Mesenchymal stem cell (in vitro differentiated cells and primary cell): ENCODE data around the gene DNAH2.

Source experiments
- DNase-seq: peaks from one replicate; pipeline ENCODE4 v3.0.0-alpha.2; 2013
- H2AFZ ChIP-seq: one replicate; pipeline ENCODE4 v1.6.1; 2013; ENCODE audit warnings: low read depth, mild to moderate bottlenecking, control low read depth, inconsistent platforms, low read length, moderate library complexity
- H2AK5ac ChIP-seq: 2 replicates; pipeline ENCODE4 v1.6.1; 2013; ENCODE audit warnings: low read length, moderate library complexity, mild to moderate bottlenecking, inconsistent platforms; ENCODE audit not compliant: severe bottlenecking
- H2BK120ac ChIP-seq: one replicate; pipeline ENCODE4 v1.6.1; 2013; ENCODE audit warnings: low read depth, mild to moderate bottlenecking, inconsistent platforms, low read length, moderate library complexity
- H2BK12ac ChIP-seq, 2 experiments: one replicate each; pipeline ENCODE4 v1.6.1; 2013; ENCODE audit warnings: inconsistent platforms in 2 of 2, low read length in 2 of 2, mild to moderate bottlenecking in 2 of 2, moderate library complexity in 2 of 2, control low read depth in 1 of 2
- H2BK15ac ChIP-seq: one replicate; pipeline ENCODE4 v1.6.1; 2013; ENCODE audit warnings: mild to moderate bottlenecking, low read depth, inconsistent platforms; ENCODE audit not compliant: poor library complexity, severe bottlenecking
- H2BK5ac ChIP-seq: 2 replicates; pipeline ENCODE4 v1.6.1; 2013; ENCODE audit warnings: low read depth, mild to moderate bottlenecking, low read length, control low read depth, inconsistent platforms; ENCODE audit not compliant: poor library complexity, severe bottlenecking
- H3K14ac ChIP-seq, 2 experiments: one replicate each; pipeline ENCODE4 v1.6.1; 2013; ENCODE audit warnings: inconsistent platforms in 2 of 2, low read length in 2 of 2, control low read depth in 1 of 2, mild to moderate bottlenecking in 1 of 2, moderate library complexity in 1 of 2
- H3K18ac ChIP-seq, 2 experiments: one replicate each; pipeline ENCODE4 v1.6.1; 2013; ENCODE audit warnings: inconsistent platforms in 2 of 2, low read length in 2 of 2, control low read depth in 1 of 2, low read depth in 1 of 2, mild to moderate bottlenecking in 1 of 2
- H3K23ac ChIP-seq, 2 experiments: one replicate each; pipeline ENCODE4 v1.6.1; 2013; ENCODE audit warnings: inconsistent platforms in 2 of 2, low read length in 2 of 2, mild to moderate bottlenecking in 2 of 2, moderate library complexity in 2 of 2, control low read depth in 1 of 2
- H3K27ac ChIP-seq: 2 replicates; pipeline ENCODE4 v1.5.1; 2013; ENCODE audit warnings: mild to moderate bottlenecking, moderate library complexity, low read length, control low read depth, inconsistent platforms; ENCODE audit not compliant: poor library complexity, severe bottlenecking
- H3K27me3 ChIP-seq, 2 experiments: 2 replicates each; pipeline versions ENCODE4 v1.6.1 to v1.7.0; 2013; ENCODE audit warnings: low read length in 2 of 2, mild to moderate bottlenecking in 2 of 2, moderate library complexity in 2 of 2, control low read depth in 1 of 2, inconsistent platforms in 1 of 2; ENCODE audit not compliant: control insufficient read depth in 1 of 2, insufficient read depth in 1 of 2
- H3K36me3 ChIP-seq, 2 experiments: 2 replicates each; pipeline versions ENCODE4 v1.6.1 to v1.7.0; 2013; ENCODE audit warnings: low read length in 2 of 2, control low read depth in 1 of 2, inconsistent platforms in 1 of 2, low read depth in 1 of 2, mild to moderate bottlenecking in 1 of 2; ENCODE audit not compliant: insufficient read depth in 2 of 2, control insufficient read depth in 1 of 2
- H3K4ac ChIP-seq, 2 experiments: one replicate each; pipeline ENCODE4 v1.6.1; 2013; ENCODE audit warnings: inconsistent platforms in 2 of 2, low read length in 2 of 2, mild to moderate bottlenecking in 2 of 2, moderate library complexity in 2 of 2, control low read depth in 1 of 2, low read depth in 1 of 2
- H3K4me1 ChIP-seq: 2 replicates; pipeline ENCODE4 v1.6.1; 2013; ENCODE audit warnings: low read depth, low read length, control low read depth; ENCODE audit not compliant: control insufficient read depth, insufficient read depth
- H3K4me2 ChIP-seq: 2 replicates; pipeline ENCODE4 v1.6.1; 2013; ENCODE audit warnings: low read length, mild to moderate bottlenecking, inconsistent platforms; ENCODE audit not compliant: poor library complexity, severe bottlenecking
- H3K4me3 ChIP-seq, 2 experiments: 2 replicates each; pipeline versions ENCODE4 v1.5.1 to v1.7.0; 2013; ENCODE audit warnings: low read length in 2 of 2, mild to moderate bottlenecking in 2 of 2, control low read depth in 1 of 2, low read depth in 1 of 2; ENCODE audit not compliant: insufficient read depth in 1 of 2
- H3K79me1 ChIP-seq: replicated peaks from 2 replicates; pipeline ENCODE4 v1.6.1; 2013; ENCODE audit warnings: mild to moderate bottlenecking, control low read depth, low read length, inconsistent platforms; ENCODE audit not compliant: poor library complexity, severe bottlenecking
- H3K9ac ChIP-seq: 2 replicates; pipeline ENCODE4 v1.7.0; 2013; ENCODE audit warnings: mild to moderate bottlenecking, low read length, moderate library complexity
- H3K9me3 ChIP-seq: 2 replicates; pipeline ENCODE4 v1.7.0; 2013; ENCODE audit warnings: mild to moderate bottlenecking, low read length; ENCODE audit not compliant: control insufficient read depth
- H4K8ac ChIP-seq: one replicate; pipeline ENCODE4 v1.6.1; 2013; ENCODE audit warnings: inconsistent platforms, mild to moderate bottlenecking, low read length, moderate library complexity
- H4K91ac ChIP-seq: one replicate; pipeline ENCODE4 v1.6.1; 2013; ENCODE audit warnings: mild to moderate bottlenecking, low read length, inconsistent platforms
- WGBS: methylation state at CpG from one replicate; pipeline ENCODE4 v1.1.7; 2013; ENCODE audit warnings: mixed read lengths; 5-methylcytosine and 5-hydroxymethylcytosine counted together

DNAH2 gene

DNA sequence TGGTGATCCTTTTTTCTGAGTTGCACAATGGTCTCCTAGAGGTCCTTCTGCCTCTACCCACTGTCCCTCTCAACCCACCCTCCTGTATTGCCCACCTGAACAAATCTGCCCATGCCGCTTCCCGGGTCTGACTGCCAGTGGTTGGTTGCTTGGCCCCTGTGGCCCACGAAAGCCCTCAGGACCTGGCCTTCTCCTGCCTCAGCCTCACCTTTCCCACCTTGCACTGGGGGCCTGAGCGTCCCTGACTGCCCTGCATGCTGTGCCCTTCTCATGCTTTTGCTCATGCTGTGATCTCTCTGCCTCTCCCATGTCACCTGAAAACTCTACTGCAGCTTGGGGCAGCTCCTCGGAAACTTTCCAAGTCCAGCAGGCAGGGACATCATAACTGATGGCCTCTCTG is 102.7 kb downstream of the DNAH2 start:
- Histone ChIP-seq H2AK5ac (no peak overlapping the region), H3K27me3 (peaks cover 51 to 62% of the 10 kb centered on the region in 2 experiments), H3K79me1 (no peaks in the 10 kb centered on the region), H3K36me3 (no peaks in the 10 kb centered on the region), H2AFZ (no peak overlapping the region), H3K14ac (no peak overlapping the region), H2BK15ac (no peak overlapping the region), H3K23ac (no peak overlapping the region), H3K27ac (no peak overlapping the region), H3K4me2 (no peak overlapping the region), H3K4me1 (no peaks in the 10 kb centered on the region), H3K4ac (no peak overlapping the region), H2BK5ac (no peak overlapping the region), H3K9me3 (no peaks in the 10 kb centered on the region), H3K9ac (no peak overlapping the region), H4K8ac (no peak overlapping the region), H4K91ac (no peak overlapping the region), H3K4me3 (no peak overlapping the region), H3K18ac (no peak overlapping the region), H2BK120ac (no peak overlapping the region), H2BK12ac (no peak overlapping the region)
- DNase-seq: no peak
- WGBS: 84% methylated on average over 5 of the region's 5 CpGs

- H3K36me3 ChIP-seq: no peaks in the 10 kb centered on the region
- H3K4me2 ChIP-seq: no peak overlapping the region
- H4K8ac ChIP-seq: no peak overlapping the region
- H2AK5ac ChIP-seq: no peak overlapping the region
- 82% methylated on average over 14 of the region's 14 CpGs for WGBS
- DNase-seq: no peak
- H3K4ac ChIP-seq: no peak overlapping the region
- no peak overlapping the region for H2BK15ac ChIP-seq
- H3K18ac ChIP-seq: no peak overlapping the region
- no peaks in the 10 kb centered on the region for H3K4me1 ChIP-seq
- H3K79me1 ChIP-seq: no peaks in the 10 kb centered on the region
- no peak overlapping the region for H3K23ac ChIP-seq
- no peak overlapping the region for H4K91ac ChIP-seq
- no peaks in the 10 kb centered on the region for H3K9me3 ChIP-seq
- H2BK5ac ChIP-seq: no peak overlapping the region
- no peak overlapping the region for H2AFZ ChIP-seq
- no peak overlapping the region for H3K9ac ChIP-seq
- H2BK120ac ChIP-seq: no peak overlapping the region
- H2BK12ac ChIP-seq: no peak overlapping the region
- no peak overlapping the region for H3K27ac ChIP-seq
- no peak overlapping the region for H3K4me3 ChIP-seq
- H3K27me3 ChIP-seq: peaks cover 33 to 53% of the 10 kb centered on the region in 2 experiments
- H3K14ac ChIP-seq: no peak overlapping the region
Observed at GRCh38 chr17:7822126-7822525, 104.6 kb downstream of the DNAH2 start.

DNA sequence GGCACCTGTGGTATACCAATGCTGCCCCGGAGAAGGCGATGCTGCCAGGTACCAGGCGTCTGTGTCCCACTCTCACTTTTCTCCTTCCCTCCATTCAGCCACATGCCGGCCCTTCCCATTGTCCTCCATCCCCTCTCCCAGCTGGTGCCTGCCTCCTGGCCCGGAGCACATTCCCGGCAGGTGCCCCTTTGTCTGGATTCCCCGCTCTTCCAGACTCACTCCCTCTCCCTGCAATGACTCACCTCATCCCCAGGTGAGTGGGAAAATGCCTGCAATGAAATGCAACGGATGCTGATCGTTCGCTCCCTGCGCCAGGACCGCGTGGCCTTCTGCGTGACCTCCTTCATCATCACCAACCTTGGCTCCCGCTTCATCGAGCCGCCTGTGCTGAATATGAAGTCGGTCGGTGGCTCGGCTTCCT is 106.0 kb downstream of the DNAH2 start:
- H2BK15ac ChIP-seq: peak overlapping the region; percentile 12
- H4K8ac ChIP-seq: no peak overlapping the region
- H3K4me3 ChIP-seq: no peak overlapping the region
- no peak overlapping the region for H3K23ac ChIP-seq
- H3K36me3 ChIP-seq: no peaks in the 10 kb centered on the region
- no peak overlapping the region for H2AK5ac ChIP-seq
- H3K4me1 ChIP-seq: no peaks in the 10 kb centered on the region
- H3K18ac ChIP-seq: no peak overlapping the region
- no peak overlapping the region for H3K4ac ChIP-seq
- H2BK120ac ChIP-seq: no peak overlapping the region
- H3K79me1 ChIP-seq: no peaks in the 10 kb centered on the region
- H2BK12ac ChIP-seq: peak overlapping the region in 1 of 2 experiments; percentile 1
- H3K4me2 ChIP-seq: no peak overlapping the region
- peaks cover 18 to 46% of the 10 kb centered on the region in 2 experiments for H3K27me3 ChIP-seq
- no peak overlapping the region for H3K14ac ChIP-seq
- H3K9me3 ChIP-seq: no peaks in the 10 kb centered on the region
- no peak overlapping the region for H3K27ac ChIP-seq
- DNase-seq: no peak
- no peak overlapping the region for H2BK5ac ChIP-seq
- H4K91ac ChIP-seq: no peak overlapping the region
- 77% methylated on average over 20 of the region's 20 CpGs for WGBS
- H2AFZ ChIP-seq: no peak overlapping the region
- no peak overlapping the region for H3K9ac ChIP-seq

DNA sequence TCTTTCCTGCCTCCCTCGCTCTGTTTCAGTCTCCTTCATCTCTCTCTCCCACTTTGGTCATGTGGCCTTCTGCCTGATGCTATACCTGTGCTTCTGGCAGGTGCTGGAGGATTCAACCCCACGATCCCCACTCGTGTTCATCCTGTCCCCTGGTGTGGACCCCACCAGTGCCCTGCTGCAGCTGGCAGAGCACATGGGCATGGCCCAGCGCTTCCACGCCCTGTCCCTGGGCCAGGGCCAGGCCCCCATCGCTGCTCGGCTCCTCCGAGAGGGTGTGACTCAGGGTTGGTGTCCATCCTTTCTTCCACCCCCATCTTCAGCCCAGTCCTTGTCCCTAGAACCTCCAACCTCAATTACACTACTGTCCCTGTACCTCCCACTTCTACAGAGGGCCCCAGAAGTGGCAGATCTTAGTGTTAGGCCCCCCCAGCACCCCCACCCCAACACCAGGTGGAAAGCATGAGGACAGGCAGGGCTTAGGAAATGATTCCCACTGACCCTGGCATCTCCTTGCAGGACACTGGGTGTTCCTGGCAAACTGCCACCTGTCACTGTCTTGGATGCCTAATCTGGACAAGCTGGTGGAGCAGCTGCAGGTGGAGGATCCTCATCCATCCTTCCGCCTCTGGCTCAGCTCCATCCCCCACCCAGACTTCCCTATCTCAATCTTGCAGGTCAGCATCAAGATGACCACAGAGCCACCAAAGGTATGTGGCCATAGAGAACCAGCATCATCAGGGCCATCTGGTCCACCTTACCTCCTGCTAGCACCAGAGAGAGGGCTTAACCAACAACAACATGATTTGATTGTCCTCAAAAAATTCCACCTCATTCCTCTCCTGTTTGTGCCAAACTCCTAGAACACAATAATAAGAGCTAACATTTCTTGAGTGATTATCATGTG is 106.7 kb downstream of the DNAH2 start:
- no peak overlapping the region for H3K4ac ChIP-seq
- peaks cover 11 to 40% of the 10 kb centered on the region in 2 experiments for H3K27me3 ChIP-seq
- no peak overlapping the region for H3K18ac ChIP-seq
- H4K8ac ChIP-seq: no peak overlapping the region
- no peak overlapping the region for H3K4me3 ChIP-seq
- no peak overlapping the region for H2BK15ac ChIP-seq
- H3K36me3 ChIP-seq: no peaks in the 10 kb centered on the region
- H3K4me1 ChIP-seq: no peaks in the 10 kb centered on the region
- whole genome bisulfite sequencing: 76% methylated on average over 9 of the region's 9 CpGs
- H3K9ac ChIP-seq: peak overlapping the region; percentile 33
- H3K14ac ChIP-seq: no peak overlapping the region
- no peaks in the 10 kb centered on the region for H3K9me3 ChIP-seq
- no peak overlapping the region for H2BK120ac ChIP-seq
- DNase-seq: no peak
- no peak overlapping the region for H2AFZ ChIP-seq
- H3K79me1 ChIP-seq: no peaks in the 10 kb centered on the region
- no peak overlapping the region for H2BK12ac ChIP-seq
- no peak overlapping the region for H4K91ac ChIP-seq
- H3K4me2 ChIP-seq: no peak overlapping the region
- no peak overlapping the region for H3K23ac ChIP-seq
- H2AK5ac ChIP-seq: no peak overlapping the region
- no peak overlapping the region for H3K27ac ChIP-seq
- no peak overlapping the region for H2BK5ac ChIP-seq
